Urinary bladder (tissue), 4 donors: ENCODE data around the gene LMOD3. TPM values are rescaled to one million over a fixed set of nuclear protein-coding genes. Genes with fewer than 3 reads are reported as not detected.

Experiments used
- DNase-seq: peaks from one replicate; pipeline ENCODE4 v3.0.0-alpha.2; 2015; ENCODE audit errors: extremely low spot score
- H3K27ac ChIP-seq: one replicate; pipeline ENCODE4 v1.5.1; 2013; ENCODE audit warnings: low read depth, mild to moderate bottlenecking, moderate library complexity
- H3K36me3 ChIP-seq: one replicate; pipeline ENCODE4 v1.6.1; 2013; ENCODE audit warnings: mild to moderate bottlenecking, moderate library complexity; ENCODE audit not compliant: insufficient read depth
- H3K4me1 ChIP-seq: one replicate; pipeline ENCODE4 v1.6.1; 2013; ENCODE audit warnings: mild to moderate bottlenecking, moderate library complexity; ENCODE audit not compliant: insufficient read depth
- H3K4me3 ChIP-seq: one replicate; pipeline ENCODE4 v1.5.1; 2013; ENCODE audit warnings: low read depth, low read length
- WGBS: extraction: QIAGEN DNeasy Blood & Tissue Kit; methylation state at CpG from one replicate; pipeline ENCODE4 v1.1.7; 2013; 5-methylcytosine and 5-hydroxymethylcytosine counted together
- polyA plus RNA-seq: library from polyadenylated mRNA; stranded (reverse); fragments of 200-250 nt; gene quantifications from one replicate; pipeline ENCODE4 v1.2.3, GENCODE V29; 2013
- total RNA-seq: library from RNA; depleted of rRNA; stranded (reverse); fragments of >200 nt; gene quantifications from one replicate; pipeline ENCODE4 v1.2.3, GENCODE V29; 2014
- donor health status: healthy with polysubstance abuse.
- donor health status: healthy.

The LMOD3 gene
- total and polyA plus RNA-seq, 2 donors, result 0.65 to 3.0 TPM

GRCh38 chr3:69081583-69082262, 40.7 kb downstream of the LMOD3 start:
- 70% methylated on average over 5 of the region's 5 CpGs for WGBS
- DNase-seq, result no peak
- Histone ChIP-seq H3K36me3 (no peaks in the 10 kb centered on the region), H3K4me3 (no peak overlapping the region), H3K4me1 (no peaks in the 10 kb centered on the region), H3K27ac (no peak overlapping the region)

GRCh38 chr3:69080233-69080920, 42.0 kb downstream of the LMOD3 start, which contains the start of gene UBA3:
Gene UBA3, minus strand, starts transcription at chr3:69080365. Its CDS starts 12 bp downstream, at chr3:69080353.
- DNase-seq, result peak; percentile 46
- Histone ChIP-seq H3K36me3 (no peaks in the 10 kb centered on the region), H3K4me3 (peak within 1 kb of the TSS; percentile 100), H3K27ac (peak within 1 kb of the TSS; percentile 67), H3K4me1 (no peaks in the 10 kb centered on the region)
- 4% methylated on average over 37 of the region's 37 CpGs for WGBS

DNA sequence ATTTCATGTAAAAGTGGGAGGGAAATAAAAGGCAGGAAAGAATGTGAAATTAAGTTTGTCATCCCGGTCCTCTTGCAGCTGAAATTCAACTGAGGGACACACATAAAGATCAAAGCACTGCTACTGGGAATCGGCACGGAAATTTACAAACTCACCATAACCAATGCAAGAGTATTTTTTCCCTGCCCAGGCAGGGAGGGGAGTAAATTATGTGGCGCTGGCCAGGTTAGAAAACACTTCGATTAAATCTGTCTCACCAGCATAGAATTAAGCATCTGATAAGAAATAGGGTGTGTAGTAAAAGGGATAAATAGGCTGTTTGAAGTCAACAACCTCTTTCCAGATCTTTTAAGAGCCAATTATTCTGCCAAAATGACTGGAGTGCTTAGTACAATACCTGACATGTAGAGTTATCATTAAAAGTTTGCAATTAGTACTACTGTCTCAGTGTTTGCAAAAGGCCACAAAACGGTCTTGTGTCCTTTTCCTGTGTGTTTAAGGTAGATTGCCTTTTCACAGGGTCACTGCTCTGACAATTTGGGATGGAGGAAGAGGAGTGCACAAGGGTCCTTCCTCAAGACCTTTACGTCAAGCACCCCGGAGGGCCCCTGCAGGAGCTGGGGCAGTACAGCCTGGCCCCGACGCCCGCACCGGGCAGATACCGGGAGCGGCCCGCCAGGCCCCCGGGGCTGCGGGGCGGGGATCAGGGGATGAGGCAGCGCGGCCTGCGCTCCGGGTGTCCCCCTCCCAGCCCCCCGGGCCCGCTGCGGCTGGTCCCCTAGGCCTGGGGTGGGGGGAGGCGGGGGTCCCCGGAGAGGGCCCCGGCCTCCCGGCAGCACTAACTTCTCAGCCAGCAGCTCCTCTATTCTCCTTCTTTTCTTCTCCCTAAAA, 42.9 kb downstream of the LMOD3 start:
- Histone ChIP-seq H3K4me1 (no peaks in the 10 kb centered on the region), H3K27ac (peak overlapping the region; percentile 67), H3K36me3 (no peaks in the 10 kb centered on the region), H3K4me3 (peak overlapping the region; percentile 100)
- 2% methylated on average over 29 of the region's 29 CpGs for WGBS
- DNase-seq, result no peak

GRCh38 chr3:69072928-69073327, 49.5 kb downstream of the LMOD3 start:
- H3K27ac ChIP-seq, result no peak overlapping the region
- peaks cover 3% of the 10 kb centered on the region for H3K4me1 ChIP-seq
- no peak for DNase-seq
- H3K4me3 ChIP-seq, result no peak overlapping the region
- 92% methylated on average over 3 of the region's 3 CpGs for WGBS
- no peaks in the 10 kb centered on the region for H3K36me3 ChIP-seq

DNA sequence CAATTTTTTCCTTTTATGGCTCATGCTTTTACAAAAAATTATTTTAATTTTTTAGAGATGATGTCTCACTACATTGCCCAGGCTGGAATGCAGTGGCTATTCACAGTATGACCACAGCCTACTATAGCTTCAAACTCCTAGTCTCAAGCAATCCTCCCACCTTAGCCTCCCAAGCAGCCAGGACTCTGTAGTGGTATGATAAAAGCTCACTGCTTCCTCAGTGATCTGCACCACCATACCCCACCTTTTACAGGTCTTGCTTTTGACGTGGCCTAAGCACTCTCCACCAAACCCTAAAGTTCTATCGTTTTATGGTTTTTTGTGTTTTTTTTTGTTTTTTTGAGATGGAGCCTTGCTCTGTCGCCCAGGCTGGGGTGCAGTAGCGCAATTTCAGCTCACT, 56.3 kb downstream of the LMOD3 start:
- Histone ChIP-seq H3K36me3 (peaks cover 2% of the 10 kb centered on the region), H3K27ac (no peak overlapping the region), H3K4me1 (no peaks in the 10 kb centered on the region), H3K4me3 (no peak overlapping the region)
- WGBS, result 96% methylated on average over 4 of the region's 4 CpGs
- no peak for DNase-seq

DNA sequence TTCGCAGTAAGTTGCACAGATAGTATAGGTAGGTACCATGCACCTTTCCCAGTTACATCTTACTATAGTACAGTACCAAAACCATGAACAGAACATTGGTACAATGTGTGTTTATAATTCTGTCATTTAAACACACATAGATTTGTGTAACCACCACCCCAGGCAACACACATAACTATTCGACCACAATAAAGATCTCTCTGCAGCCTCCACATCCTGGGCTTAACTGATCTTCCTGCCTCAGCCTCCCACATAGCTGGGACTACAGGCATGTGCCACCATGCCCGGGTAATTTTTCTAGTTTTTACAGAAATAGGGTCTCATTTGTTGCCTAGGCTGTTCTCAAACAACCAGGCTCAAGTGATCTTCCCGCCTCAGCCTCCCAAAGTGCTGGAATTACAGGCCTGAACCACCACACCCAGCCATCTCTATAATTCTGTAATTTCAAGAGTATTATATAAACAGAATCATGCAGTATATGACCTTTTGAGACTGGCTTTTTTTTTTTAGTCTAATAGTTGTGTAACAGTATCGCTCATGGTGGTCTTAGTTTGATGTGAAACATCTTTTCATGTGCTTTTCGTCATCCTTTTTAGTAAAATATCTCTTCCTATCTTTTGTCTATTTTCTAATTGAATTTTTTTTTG, 57.0 kb downstream of the LMOD3 start:
- H3K36me3 ChIP-seq, result peaks cover 2% of the 10 kb centered on the region
- no peaks in the 10 kb centered on the region for H3K4me1 ChIP-seq
- H3K27ac ChIP-seq, result no peak overlapping the region
- 89% methylated on average over 6 of the region's 6 CpGs for WGBS
- H3K4me3 ChIP-seq, result no peak overlapping the region
- no peak for DNase-seq

DNA sequence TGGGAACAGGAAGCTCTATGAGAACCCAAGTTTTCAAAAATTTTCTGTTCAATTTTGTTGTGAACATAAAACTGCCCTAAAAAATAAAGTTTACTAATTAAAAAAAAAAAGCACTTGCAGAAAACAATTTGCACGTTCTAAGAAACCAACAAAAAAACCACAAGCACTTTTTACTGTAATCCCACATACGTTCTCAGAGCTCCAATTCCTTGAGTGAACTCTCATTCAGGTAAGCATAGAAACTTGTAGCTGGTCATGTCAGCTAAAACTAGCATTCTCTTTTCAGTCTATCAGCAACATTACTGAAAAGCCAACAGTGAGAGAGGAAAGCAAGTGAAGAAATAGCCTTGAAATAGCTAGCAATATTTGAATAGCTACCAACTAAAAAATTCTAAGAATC, 58.8 kb downstream of the LMOD3 start:
- no peak overlapping the region for H3K4me3 ChIP-seq
- no peak for DNase-seq
- 86% methylated on average over 2 of the region's 2 CpGs for WGBS
- no peaks in the 10 kb centered on the region for H3K4me1 ChIP-seq
- peaks cover 2% of the 10 kb centered on the region for H3K36me3 ChIP-seq
- no peak overlapping the region for H3K27ac ChIP-seq

- Histone ChIP-seq H3K36me3 (peaks cover 2% of the 10 kb centered on the region), H3K4me3 (no peak overlapping the region), H3K27ac (no peak overlapping the region), H3K4me1 (no peaks in the 10 kb centered on the region)
- DNase-seq, result no peak
Observed at GRCh38 chr3:69059688-69060087, 62.7 kb downstream of the LMOD3 start.

- Histone ChIP-seq H3K4me3 (no peak overlapping the region), H3K4me1 (no peaks in the 10 kb centered on the region), H3K27ac (no peak overlapping the region), H3K36me3 (peaks cover 4% of the 10 kb centered on the region)
- WGBS, result 90% methylated on average over 2 of the region's 2 CpGs
- no peak for DNase-seq
Observed at GRCh38 chr3:69058947-69059224, 63.5 kb downstream of the LMOD3 start.

DNA sequence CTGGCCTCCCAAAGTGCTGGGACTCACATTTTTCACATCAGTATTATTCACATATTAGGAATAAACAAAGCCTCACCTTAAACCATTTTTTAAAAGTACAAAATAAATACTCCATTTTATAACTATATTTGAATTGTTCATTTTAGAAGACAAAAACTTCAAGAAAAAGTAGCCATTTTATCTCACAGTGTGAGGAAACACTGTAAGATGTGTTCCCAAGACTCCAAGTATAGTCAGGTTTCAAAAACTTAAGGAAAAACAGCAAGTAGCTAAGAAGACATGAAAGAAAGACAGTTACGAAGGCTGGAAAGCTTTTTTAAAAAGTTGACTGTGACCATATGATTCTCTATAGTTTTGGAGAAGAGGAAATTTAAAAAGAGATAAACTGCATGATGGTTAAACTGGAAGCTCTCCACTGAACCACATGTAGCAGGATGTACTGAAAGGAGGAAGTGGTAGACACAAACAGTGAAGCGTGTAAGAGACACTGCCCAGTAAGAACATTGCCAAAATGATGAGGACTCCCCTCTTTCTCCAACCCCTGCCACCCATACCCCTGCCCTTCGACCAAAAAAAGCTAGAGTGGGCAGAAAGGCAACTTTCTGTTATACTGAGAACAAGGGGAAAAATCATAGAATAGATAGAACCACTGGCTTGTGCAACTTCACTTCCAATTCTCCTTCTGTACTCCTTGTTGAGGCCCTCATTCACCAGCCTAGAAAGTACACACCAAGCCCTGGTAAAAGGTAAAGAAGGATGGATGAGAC, 64.0 kb downstream of the LMOD3 start:
- Histone ChIP-seq H3K36me3 (peaks cover 4% of the 10 kb centered on the region), H3K4me1 (no peaks in the 10 kb centered on the region), H3K4me3 (no peak overlapping the region), H3K27ac (no peak overlapping the region)
- DNase-seq, result no peak
- 83% methylated on average over 3 of the region's 3 CpGs for WGBS
